K562 (cell line): ENCODE data around the gene EPX. TPM values are rescaled to one million over a fixed set of nuclear protein-coding genes. Genes with fewer than 3 reads are reported as not detected.
A peak's percentile ranks its signal among the peaks of the same experiment; 100 is the strongest.

Experiments
- ATAC-seq: fragments of 200-7000 bp; cut with Tn5 transposase; 3 replicates; pipeline ENCODE4 v1.9.1; 2020; ENCODE audit warnings: moderate library complexity
- BruUV-seq: library from RNA; stranded (reverse); fragments of 400-500 nt; replicated peaks from 2 replicates; lab custom pipeline; 2021; lab: Mats Ljungman, UMichigan
- CTCF ChIA-PET: fragments of 300-600 bp; formaldehyde crosslinking; extraction: SDS; loops from one replicate; lab custom pipeline; 2021; ENCODE audit warnings: low intra/inter-chr PET ratio; lab: Yijun Ruan, JAX
- POLR2A ChIA-PET: fragments of 300-600, 350-650 bp; sonication (Branson Sonifier 250); formaldehyde crosslinking; extraction: SDS; loops from one replicate; lab custom pipeline; 2021; ENCODE audit warnings: antibody characterized with exemption, inconsistent platforms; lab: Yijun Ruan, JAX
- DNase-seq, 4 experiments: peaks; one replicate each; pipeline versions ENCODE4 v3.0.0 to v3.0.0-alpha.2; 2011 to 2018; ENCODE audit warnings: low spot score in 3 of 4, mixed read lengths in 3 of 4; ENCODE audit errors: extremely low read depth in 1 of 4
- FAIRE-seq: peaks from 2 replicates; lab custom pipeline; 2011; peaks lifted over from hg19 to GRCh38; lab: Jason Lieb, UNC
- H2AFZ ChIP-seq: 2 replicates; pipeline ENCODE4 v1.6.0; 2011; ENCODE audit warnings: low read depth, low read length, control low read depth, inconsistent platforms
- H3K27ac ChIP-seq: fragments of 200-600 bp; 3 replicates; pipeline ENCODE4 v1.8.0; 2011; ENCODE audit warnings: low read depth, mild to moderate bottlenecking, control low read depth, inconsistent platforms, low read length, moderate library complexity, mixed read lengths; ENCODE audit errors: extremely low read depth
- H3K27me3 ChIP-seq, 2 experiments: fragments of 300-600 bp in 1 of 2; 2 replicates in 1 of 2; 3 replicates in 1 of 2; pipeline versions ENCODE4 v1.6.0 to v1.8.0; 2011; ENCODE audit warnings: inconsistent platforms in 2 of 2, low read length in 2 of 2, mild to moderate bottlenecking in 1 of 2, mixed read lengths in 1 of 2, moderate library complexity in 1 of 2; ENCODE audit not compliant: control insufficient read depth in 2 of 2, insufficient read depth in 2 of 2
- H3K36me3 ChIP-seq: fragments of 300-600 bp; 3 replicates; pipeline ENCODE4 v1.8.0; 2011; ENCODE audit warnings: mild to moderate bottlenecking, low read length, inconsistent platforms; ENCODE audit not compliant: control insufficient read depth, insufficient read depth
- H3K4me1 ChIP-seq, 2 experiments: fragments of 200-600 bp in 1 of 2; replicated peaks in 1 of 2; 2 replicates in 1 of 2; 3 replicates in 1 of 2; pipeline versions ENCODE4 v1.5.1 to v1.8.0; 2011; ENCODE audit warnings: inconsistent platforms in 2 of 2, low read length in 2 of 2, mild to moderate bottlenecking in 1 of 2, mixed read lengths in 1 of 2, moderate library complexity in 1 of 2; ENCODE audit not compliant: control insufficient read depth in 2 of 2, insufficient read depth in 2 of 2
- H3K4me2 ChIP-seq: 2 replicates; pipeline ENCODE4 v1.6.1; 2011; ENCODE audit warnings: low read length, control low read depth, inconsistent platforms, mixed read lengths; ENCODE audit not compliant: insufficient read depth
- H3K4me3 ChIP-seq: fragments of 200-600 bp; sonication (generic), shearing (Covaris generic); 2 replicates; pipeline ENCODE4 v1.5.1; 2016; ENCODE audit warnings: control low read depth, inconsistent platforms
- H3K79me2 ChIP-seq: fragments of 200-600 bp; 3 replicates; pipeline ENCODE4 v1.8.0; 2011; ENCODE audit warnings: low read length, inconsistent platforms; ENCODE audit not compliant: control insufficient read depth, insufficient read depth
- H3K9ac ChIP-seq, 2 experiments: 2 replicates each; pipeline versions ENCODE4 v1.6.0 to v1.6.1; 2011; ENCODE audit warnings: low read depth in 2 of 2, low read length in 2 of 2, control low read depth in 1 of 2, inconsistent platforms in 1 of 2, mild to moderate bottlenecking in 1 of 2, mixed read lengths in 1 of 2; ENCODE audit not compliant: insufficient read depth in 1 of 2
- H3K9me1 ChIP-seq: one replicate; pipeline ENCODE4 v1.6.0; 2011; ENCODE audit warnings: inconsistent platforms, mild to moderate bottlenecking, low read length, moderate library complexity; ENCODE audit not compliant: control insufficient read depth, insufficient read depth
- H3K9me3 ChIP-seq: replicated peaks from 2 replicates; pipeline ENCODE4 v1.5.1; 2011; ENCODE audit warnings: low read depth, low read length, inconsistent platforms; ENCODE audit not compliant: control insufficient read depth, insufficient read depth
- H4K20me1 ChIP-seq: replicated peaks from 2 replicates; pipeline ENCODE4 v1.6.1; 2011; ENCODE audit warnings: low read length, inconsistent platforms, mixed read lengths; ENCODE audit not compliant: control insufficient read depth, insufficient read depth
- CBFA2T3 ChIP-seq: fragments of 450-650 bp; IDR thresholded peaks from 2 replicates; pipeline ENCODE4 v1.6.1; 2017
- ETV1 ChIP-seq: fragments of 450-650 bp; conservative IDR thresholded peaks from 2 replicates; pipeline ENCODE4 v1.6.1; 2016; ENCODE audit warnings: missing genetic modification characterization, control low read depth, low read depth, missing compliant biosample characterization
- KLF1 ChIP-seq: fragments of 450-650 bp; IDR thresholded peaks from 2 replicates; pipeline ENCODE4 v1.6.1; 2016; ENCODE audit warnings: missing genetic modification characterization, missing compliant biosample characterization
- MAFF ChIP-seq: IDR thresholded peaks from 2 replicates; pipeline ENCODE4 v1.6.1; 2012; ENCODE audit warnings: low read length, improper control_type of control experiment
- SETDB1 ChIP-seq: IDR thresholded peaks from one replicate; pipeline ENCODE4 v1.6.1; 2012; ENCODE audit warnings: low read length, control low read depth, inconsistent platforms
- SMAD2 ChIP-seq: fragments of 150-350 bp; IDR thresholded peaks from 2 replicates; pipeline ENCODE4 v1.6.1; 2014; ENCODE audit warnings: low read depth, mild to moderate bottlenecking, low read length
- TCFL5 ChIP-seq: fragments of 250-450 bp; sonication (Bioruptor Pico); conservative IDR thresholded peaks from 2 replicates; pipeline ENCODE4 v1.6.1; 2021; ENCODE audit warnings: mild to moderate bottlenecking, moderate library complexity, matching md5 sums
- XRCC5 ChIP-seq: fragments of 200-400 bp; formaldehyde crosslinking; IDR thresholded peaks from 2 replicates; pipeline ENCODE4 v1.6.1; 2017; ENCODE audit warnings: low read depth, mild to moderate bottlenecking, low read length
- ZNF253 ChIP-seq: fragments of 250-450 bp; sonication (Bioruptor Pico); conservative IDR thresholded peaks from 2 replicates; pipeline ENCODE4 v1.6.1; 2021; ENCODE audit warnings: mild to moderate bottlenecking
- ZNF586 ChIP-seq: fragments of 450-650 bp; formaldehyde crosslinking; conservative IDR thresholded peaks from 2 replicates; pipeline ENCODE4 v1.4.0; 2020; ENCODE audit warnings: mild to moderate bottlenecking, moderate library complexity
- ZNF609 ChIP-seq: sonication (generic); formaldehyde crosslinking; IDR thresholded peaks from 2 replicates; pipeline ENCODE4 v1.8.1; 2023; ENCODE audit warnings: missing genetic modification reagents, mild to moderate bottlenecking, borderline replicate concordance
- WGBS: fragments of 100-300 bp; shearing (Covaris generic); methylation state at CpG from one replicate; pipeline ENCODE4 v1.1.6; 2016; ENCODE audit warnings: low coverage, mixed read lengths; ENCODE audit not compliant: insufficient coverage; ENCODE audit errors: missing lambda C conversion rate; 5-methylcytosine and 5-hydroxymethylcytosine counted together
- in situ Hi-C: fragments of 300-500 bp; cut with MboI; formaldehyde crosslinking; loops from 4 replicates; pipeline ENCODE4 v1.15.0; 2018; ENCODE audit warnings: inconsistent platforms, mixed read lengths
- intact Hi-C: fragments of 100-400 bp; cut with micrococcal nuclease; formaldehyde crosslinking; loops from 2 replicates; pipeline ENCODE4 v1.14.2; 2022
- polyA plus RNA-seq, 8 experiments: library from polyadenylated mRNA; depleted of rRNA in 4 of 8; stranded (reverse) in 5 of 8; unstranded in 3 of 8; fragments of >200 nt; fragmentation: Nextera tagmentation in 2 of 8; fragmentation: Illumina TruSeq in 1 of 8; extraction: Ambion mirVana in 2 of 8; extraction: Trizol in 1 of 8; gene quantifications; 2 replicates each; pipeline versions ENCODE4 v1.2.1 to v1.2.3, GENCODE V29; 2011 to 2014; ENCODE audit warnings: inconsistent platforms in 1 of 8, missing spikeins in 1 of 8
- total RNA-seq, 7 experiments: library from RNA; depleted of rRNA in 6 of 7; stranded (reverse); fragments of >200 nt in 6 of 7; fragmentation: Illumina TruSeq in 2 of 7; extraction: Trizol in 2 of 7; gene quantifications; 2 replicates each; pipeline versions ENCODE4 v1.2.1 to v1.2.3, GENCODE V29; 2011 to 2021; ENCODE audit warnings: low replicate concordance in 1 of 7
- TF ChIP-seq, protein P1 (sequence below): fragments of 250-450 bp; sonication (Bioruptor Pico); IDR thresholded peaks from 2 replicates; pipeline ENCODE4 v1.4.0; 2020; ENCODE audit warnings: mild to moderate bottlenecking, moderate library complexity
- TF ChIP-seq, protein P2 (sequence below): fragments of 450-650 bp; IDR thresholded peaks from 2 replicates; pipeline ENCODE4 v1.6.1; 2016; ENCODE audit warnings: mild to moderate bottlenecking
- TF ChIP-seq, protein P3 (sequence below): sonication (generic); IDR thresholded peaks from 2 replicates; pipeline ENCODE4 v1.6.1; 2016

EPX gene
- total and polyA plus RNA-seq, 9 of the 15 experiments (the other 6 are each of a cell fraction or from before 2014, with no cell fraction given): 0.07 to 0.33 (median 0.19) TPM; not detected in 3

GRCh38 chr17:58252141-58252540 lies 59.6 kb downstream of the EPX start:
- ATAC-seq: no peak
- WGBS: 10% methylated on average over 6 of the region's 9 CpGs
- no peak for TF ChIP-seq ZNF586 (CRISPR knock-in tag)
- no peak for TF ChIP-seq ZNF609 (CRISPR knock-in tag)
- no peak for TF ChIP-seq CBFA2T3
- no peak for TF ChIP-seq SETDB1
- TF ChIP-seq ZNF253: no peak
- TF ChIP-seq, protein P1, sequence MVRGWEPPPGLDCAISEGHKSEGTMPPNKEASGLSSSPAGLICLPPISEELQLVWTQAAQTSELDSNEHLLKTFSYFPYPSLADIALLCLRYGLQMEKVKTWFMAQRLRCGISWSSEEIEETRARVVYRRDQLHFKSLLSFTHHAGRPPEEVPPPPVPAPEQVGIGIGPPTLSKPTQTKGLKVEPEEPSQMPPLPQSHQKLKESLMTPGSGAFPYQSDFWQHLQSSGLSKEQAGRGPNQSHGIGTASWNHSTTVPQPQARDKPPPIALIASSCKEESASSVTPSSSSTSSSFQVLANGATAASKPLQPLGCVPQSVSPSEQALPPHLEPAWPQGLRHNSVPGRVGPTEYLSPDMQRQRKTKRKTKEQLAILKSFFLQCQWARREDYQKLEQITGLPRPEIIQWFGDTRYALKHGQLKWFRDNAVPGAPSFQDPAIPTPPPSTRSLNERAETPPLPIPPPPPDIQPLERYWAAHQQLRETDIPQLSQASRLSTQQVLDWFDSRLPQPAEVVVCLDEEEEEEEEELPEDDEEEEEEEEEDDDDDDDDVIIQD (CRISPR knock-in tag): no peak
- no peak for TF ChIP-seq ETV1 (tag)
- TF ChIP-seq TCFL5 (CRISPR knock-in tag): no peak
- no peak for TF ChIP-seq KLF1 (tag)
- TF ChIP-seq, protein P2, sequence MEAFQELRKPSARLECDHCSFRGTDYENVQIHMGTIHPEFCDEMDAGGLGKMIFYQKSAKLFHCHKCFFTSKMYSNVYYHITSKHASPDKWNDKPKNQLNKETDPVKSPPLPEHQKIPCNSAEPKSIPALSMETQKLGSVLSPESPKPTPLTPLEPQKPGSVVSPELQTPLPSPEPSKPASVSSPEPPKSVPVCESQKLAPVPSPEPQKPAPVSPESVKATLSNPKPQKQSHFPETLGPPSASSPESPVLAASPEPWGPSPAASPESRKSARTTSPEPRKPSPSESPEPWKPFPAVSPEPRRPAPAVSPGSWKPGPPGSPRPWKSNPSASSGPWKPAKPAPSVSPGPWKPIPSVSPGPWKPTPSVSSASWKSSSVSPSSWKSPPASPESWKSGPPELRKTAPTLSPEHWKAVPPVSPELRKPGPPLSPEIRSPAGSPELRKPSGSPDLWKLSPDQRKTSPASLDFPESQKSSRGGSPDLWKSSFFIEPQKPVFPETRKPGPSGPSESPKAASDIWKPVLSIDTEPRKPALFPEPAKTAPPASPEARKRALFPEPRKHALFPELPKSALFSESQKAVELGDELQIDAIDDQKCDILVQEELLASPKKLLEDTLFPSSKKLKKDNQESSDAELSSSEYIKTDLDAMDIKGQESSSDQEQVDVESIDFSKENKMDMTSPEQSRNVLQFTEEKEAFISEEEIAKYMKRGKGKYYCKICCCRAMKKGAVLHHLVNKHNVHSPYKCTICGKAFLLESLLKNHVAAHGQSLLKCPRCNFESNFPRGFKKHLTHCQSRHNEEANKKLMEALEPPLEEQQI: no peak
- no peak for TF ChIP-seq SMAD2
- no peak for TF ChIP-seq MAFF
- TF ChIP-seq, protein P3, sequence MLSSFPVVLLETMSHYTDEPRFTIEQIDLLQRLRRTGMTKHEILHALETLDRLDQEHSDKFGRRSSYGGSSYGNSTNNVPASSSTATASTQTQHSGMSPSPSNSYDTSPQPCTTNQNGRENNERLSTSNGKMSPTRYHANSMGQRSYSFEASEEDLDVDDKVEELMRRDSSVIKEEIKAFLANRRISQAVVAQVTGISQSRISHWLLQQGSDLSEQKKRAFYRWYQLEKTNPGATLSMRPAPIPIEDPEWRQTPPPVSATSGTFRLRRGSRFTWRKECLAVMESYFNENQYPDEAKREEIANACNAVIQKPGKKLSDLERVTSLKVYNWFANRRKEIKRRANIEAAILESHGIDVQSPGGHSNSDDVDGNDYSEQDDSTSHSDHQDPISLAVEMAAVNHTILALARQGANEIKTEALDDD: no peak
- no peak for TF ChIP-seq XRCC5

More at GRCh38 chr17:58252141-58252540, 59.6 kb downstream of the EPX start:
- Histone ChIP-seq H3K9me3 (no peaks in the 10 kb centered on the region; the same call in 1 of the 2 replicates), H3K4me2 (no peak overlapping the region), H4K20me1 (no peaks in the 10 kb centered on the region), H3K36me3 (no peaks in the 10 kb centered on the region), H3K9me1 (no peaks in the 10 kb centered on the region), H3K27me3 (peaks cover 0 to 9% of the 10 kb centered on the region in 2 experiments; a peak in 1 of 5 replicates), H3K4me1 (peaks cover 3 to 15% of the 10 kb centered on the region in 2 experiments; a peak in 4 of 5 replicates), H3K4me3 (no peak overlapping the region), H3K9ac (0 out of 4 replicates have a peak overlapping the region, but pooled peaks of 1 of the 2 experiments have one; percentile 9), H3K79me2 (no peaks in the 10 kb centered on the region), H3K27ac (no peak overlapping the region), H2AFZ (no peak overlapping the region)
- intact Hi-C loops (loop anchor here (5.0 kb wide), 1 partner anchor 130 kb away; no protein-coding TSS in a partner anchor), in situ Hi-C loops (no loop called here)
- DNase-seq (no peak), FAIRE-seq (no peak)
- ChIA-PET CTCF (no interaction called here), POLR2A (no interaction called here)
- no TSS peak for BruUV-seq
